Progenitor cell of endocrine pancreas (in vitro differentiated cells): ENCODE results near the gene NOC4L. TPM values are rescaled to one million over a fixed set of nuclear protein-coding genes. Genes with fewer than 3 reads are reported as not detected.
"Not testable (repeated sequence)": the region's sequence is repeated elsewhere in the genome, so short reads cannot be mapped to it uniquely, and the experiment has no call there.

Source experiments
- DNase-seq: peaks from one replicate; pipeline ENCODE4 v3.0.0; 2021; ENCODE audit warnings: low spot score; ENCODE audit not compliant: unreplicated experiment
- H3K27ac Mint-ChIP-seq: 2 replicates; pipeline ENCODE4 v1.8.0; 2021; ENCODE audit warnings: mild to moderate bottlenecking, moderate library complexity, mixed read lengths
- H3K27me3 Mint-ChIP-seq: 2 replicates; pipeline ENCODE4 v1.8.0; 2021; ENCODE audit warnings: mixed read lengths
- H3K36me3 Mint-ChIP-seq: 2 replicates; pipeline ENCODE4 v1.8.0; 2022; ENCODE audit warnings: mixed read lengths; ENCODE audit not compliant: insufficient read depth
- H3K4me1 Mint-ChIP-seq: 2 replicates; pipeline ENCODE4 v1.8.0; 2021; ENCODE audit warnings: low read depth, mixed read lengths
- H3K4me3 Mint-ChIP-seq: 2 replicates; pipeline ENCODE4 v1.8.0; 2021; ENCODE audit warnings: low read depth, mild to moderate bottlenecking, moderate library complexity, mixed read lengths
- H3K9me3 Mint-ChIP-seq: 2 replicates; pipeline ENCODE4 v1.8.0; 2021; ENCODE audit warnings: low read depth, mixed read lengths
- CTCF ChIP-seq: fragments of 200-600 bp; sonication (generic); IDR thresholded peaks from one replicate; pipeline ENCODE4 v1.5.0; 2021; ENCODE audit warnings: antibody characterized with exemption, mild to moderate bottlenecking; ENCODE audit not compliant: unreplicated experiment
- total RNA-seq: library from RNA; stranded (reverse); gene quantifications from 2 replicates; pipeline ENCODE4 v1.2.1, GENCODE V29; 2021

NOC4L gene
- total RNA-seq, 1 donor from 2014 or later = 27.0 TPM

GRCh38 chr12:132102297-132102696 lies 42.0 kb upstream of the NOC4L start:
- Mint-ChIP-seq H3K9me3 (no peaks in the 10 kb centered on the region), H3K36me3 (peaks cover 5% of the 10 kb centered on the region), H3K4me1 (no peaks in the 10 kb centered on the region), H3K27ac (no peak overlapping the region), H3K4me3 (no peak overlapping the region), H3K27me3 (no peaks in the 10 kb centered on the region)
- no peak for TF ChIP-seq CTCF
- no peak for DNase-seq

DNA sequence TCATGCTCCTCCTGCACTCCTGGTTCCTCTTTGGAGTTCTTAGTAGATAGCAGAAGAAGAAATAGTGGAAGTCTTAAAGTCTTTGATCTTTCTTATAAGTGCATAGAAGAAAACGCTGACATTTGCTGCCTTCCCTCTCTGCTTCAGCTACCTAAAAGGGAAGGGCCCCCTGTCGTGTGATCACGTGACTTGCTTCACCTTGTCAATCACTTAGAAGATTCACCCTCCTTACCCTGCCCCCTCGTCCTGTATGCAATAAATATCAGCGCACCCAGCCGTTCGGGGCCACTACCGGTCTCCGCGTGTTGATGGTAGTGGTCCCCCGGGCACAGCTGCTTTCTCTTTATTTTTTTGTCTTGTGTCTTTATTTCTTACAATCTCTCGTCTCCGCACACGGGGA lies 41.2 kb upstream of the NOC4L start:
- not testable (repeated sequence) for DNase-seq

DNA sequence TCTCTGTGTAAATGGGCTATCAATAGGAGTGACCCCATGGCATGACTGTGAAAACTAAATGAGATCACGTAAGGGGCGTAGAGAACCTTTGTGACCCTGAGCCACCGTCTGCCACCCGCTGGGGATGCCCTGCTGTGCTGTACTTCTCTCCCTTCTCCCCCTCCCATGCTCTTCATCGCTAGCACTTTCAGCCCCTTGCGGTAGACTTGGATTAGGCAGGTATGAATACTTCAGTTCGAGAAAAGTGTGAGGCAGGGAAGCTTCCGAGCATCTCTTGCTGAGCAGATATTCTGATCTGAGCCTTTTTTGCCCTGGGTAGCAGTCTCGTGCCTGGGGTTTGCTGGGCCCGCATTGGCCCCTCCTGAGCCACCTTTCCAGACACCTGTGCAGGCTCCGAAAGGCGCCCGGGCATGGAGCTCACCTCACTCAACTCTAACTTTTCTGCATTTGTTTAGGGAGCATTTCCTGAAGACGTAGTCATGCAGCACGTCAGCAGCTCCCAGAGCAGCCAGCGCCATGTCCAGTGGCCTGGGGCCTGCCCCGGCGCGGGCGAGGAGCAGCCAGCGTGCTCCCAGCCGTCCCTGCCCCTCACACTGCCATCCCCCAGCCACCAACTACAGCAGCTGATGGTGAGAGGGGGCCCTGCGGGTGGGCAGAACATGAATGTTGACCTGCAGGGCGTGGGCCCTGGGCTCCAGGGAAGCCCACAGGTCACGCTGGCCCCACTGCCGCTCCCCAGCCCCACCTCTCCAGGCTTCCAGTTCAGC lies 40.5 kb upstream of the NOC4L start:
- Mint-ChIP-seq H3K36me3 (peaks cover 5% of the 10 kb centered on the region), H3K9me3 (no peaks in the 10 kb centered on the region), H3K4me1 (peaks cover 3% of the 10 kb centered on the region), H3K27me3 (no peaks in the 10 kb centered on the region), H3K4me3 (no peak overlapping the region), H3K27ac (no peak overlapping the region)
- no peak for TF ChIP-seq CTCF
- no peak for DNase-seq

More for the DNA sequence above, 41.2 kb upstream of the NOC4L start:
- H3K4me3 Mint-ChIP-seq, H3K27ac Mint-ChIP-seq, H3K9me3 Mint-ChIP-seq, H3K36me3 Mint-ChIP-seq, H3K27me3 Mint-ChIP-seq, H3K4me1 Mint-ChIP-seq: not testable (repeated sequence)

GRCh38 chr12:132105467-132105866 lies 38.8 kb upstream of the NOC4L start:
- Mint-ChIP-seq H3K27me3 (no peaks in the 10 kb centered on the region), H3K4me3 (no peak overlapping the region), H3K4me1 (peaks cover 4% of the 10 kb centered on the region), H3K36me3 (peaks cover 10% of the 10 kb centered on the region), H3K9me3 (no peaks in the 10 kb centered on the region), H3K27ac (no peak overlapping the region)
- TF ChIP-seq CTCF = no peak
- no peak for DNase-seq

DNA sequence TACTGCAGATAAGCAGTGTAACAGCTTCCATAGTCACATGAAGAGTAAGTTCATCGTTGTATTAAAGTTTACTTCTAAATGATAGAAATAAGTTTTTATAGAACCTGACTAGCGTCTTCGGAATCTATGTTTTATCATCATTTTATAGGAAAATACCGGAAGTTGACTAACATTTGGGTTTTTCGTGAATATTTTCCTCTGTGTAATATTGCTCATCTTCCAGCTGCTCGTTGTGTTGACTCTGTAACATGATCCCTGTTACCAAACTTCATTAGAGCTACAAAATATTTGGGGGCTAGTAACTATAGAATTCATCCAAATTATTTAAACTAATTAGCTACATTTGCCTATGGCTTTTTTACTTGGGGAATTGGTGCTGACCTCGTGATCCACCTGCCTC lies 37.3 kb upstream of the NOC4L start:
- no peak overlapping the region for H3K4me3 Mint-ChIP-seq
- no peaks in the 10 kb centered on the region for H3K9me3 Mint-ChIP-seq
- no peak for DNase-seq
- H3K27me3 Mint-ChIP-seq = no peaks in the 10 kb centered on the region
- TF ChIP-seq CTCF = no peak
- no peak overlapping the region for H3K27ac Mint-ChIP-seq
- peaks cover 14% of the 10 kb centered on the region for H3K36me3 Mint-ChIP-seq
- H3K4me1 Mint-ChIP-seq = peaks cover 4% of the 10 kb centered on the region

- no peak overlapping the region for H3K4me3 Mint-ChIP-seq
- H3K36me3 Mint-ChIP-seq = peaks cover 14% of the 10 kb centered on the region
- H3K9me3 Mint-ChIP-seq = no peaks in the 10 kb centered on the region
- H3K27ac Mint-ChIP-seq = no peak overlapping the region
- no peak for TF ChIP-seq CTCF
- H3K27me3 Mint-ChIP-seq = no peaks in the 10 kb centered on the region
- no peak for DNase-seq
- H3K4me1 Mint-ChIP-seq = peaks cover 4% of the 10 kb centered on the region
Observed at GRCh38 chr12:132108211-132108832, 35.9 kb upstream of the NOC4L start.
